GM18520 (cell line): ENCODE data around the gene SAT2.
A peak's percentile ranks its signal among the peaks of the same experiment; 100 is the strongest.

Experiments used
- ATAC-seq: cut with Tn5 transposase; IDR thresholded peaks from one replicate; pipeline ENCODE4 v1.9.1; 2021; ENCODE audit not compliant: unreplicated experiment

Gene SAT2

DNA sequence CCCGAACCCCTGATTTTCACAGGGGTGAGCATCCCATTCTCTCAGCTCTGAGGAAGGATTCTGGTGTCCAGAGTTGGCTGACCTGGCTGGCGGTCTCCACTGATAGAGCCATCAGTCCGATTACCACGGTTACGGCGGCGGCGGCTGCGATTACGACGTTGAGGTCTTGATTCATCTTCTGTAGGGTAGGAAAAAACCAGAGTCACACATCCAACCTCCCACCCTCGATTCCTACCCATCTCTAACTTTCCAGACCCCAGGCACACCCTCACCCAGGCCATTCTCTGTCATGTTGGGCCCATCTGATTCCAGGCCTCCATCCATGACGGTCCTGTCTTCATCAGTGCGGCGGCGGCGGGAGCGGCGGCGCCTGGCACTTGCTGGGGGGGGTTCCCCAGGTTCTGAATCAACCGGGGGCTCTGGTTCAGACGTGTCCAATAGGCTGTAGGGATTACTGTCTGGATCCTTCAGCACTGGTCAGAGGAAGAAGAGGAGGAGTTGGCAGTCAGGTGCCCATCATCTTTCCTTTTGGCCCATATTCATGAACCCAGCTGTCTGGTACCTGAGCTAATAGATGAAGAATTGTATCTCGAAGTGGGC lies 35.1 kb downstream of the SAT2 start:
- ATAC-seq: no peak

- ATAC-seq: no peak
Measured at GRCh38 chr17:7591596-7591995, 36.0 kb downstream of the SAT2 start.

- no peak for ATAC-seq
Measured at GRCh38 chr17:7590743-7591142, 36.9 kb downstream of the SAT2 start.

DNA sequence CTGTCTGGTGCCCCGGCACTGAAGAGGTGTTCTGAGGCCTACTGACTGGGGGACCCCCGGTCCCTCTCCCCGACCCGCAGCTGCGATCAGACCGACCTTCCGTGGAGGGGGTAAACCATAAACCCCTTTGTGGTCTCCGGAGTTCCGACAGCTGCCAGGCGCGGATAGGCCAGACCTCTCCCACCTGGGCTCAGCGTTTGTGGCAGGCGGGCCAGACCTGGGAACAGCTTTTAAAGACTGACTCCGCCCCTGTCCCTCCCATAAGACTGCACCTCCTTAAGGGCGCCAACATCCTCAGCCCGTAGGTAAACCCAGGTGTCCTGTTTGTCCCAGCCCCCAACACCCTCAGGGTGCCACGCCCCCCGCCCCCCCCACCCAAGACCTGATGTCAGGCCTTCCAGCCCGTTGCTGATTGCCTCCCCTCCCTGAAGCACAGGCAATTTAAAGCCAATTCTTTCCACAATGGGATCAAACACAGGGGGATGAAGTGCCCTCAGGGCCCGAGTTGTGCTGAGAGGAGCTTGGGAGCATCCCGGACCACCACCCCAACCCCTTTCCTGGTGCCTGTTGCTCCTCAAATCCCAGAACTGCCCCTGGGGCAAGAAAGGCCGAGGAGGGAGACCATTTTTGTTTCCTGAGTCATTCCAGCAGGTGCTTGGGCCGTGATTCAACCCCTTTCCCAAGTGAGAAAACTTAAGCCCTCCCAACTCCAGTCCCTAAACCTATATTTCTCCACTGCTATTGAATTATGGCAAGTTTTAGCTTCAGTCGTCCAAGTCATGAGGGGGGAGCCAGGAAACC lies 37.5 kb downstream of the SAT2 start, which contains the start of gene SOX15:
TSS of gene SOX15 (minus strand) at position 204 of the 801 bp plus-strand sequence. CDS start 418 bp downstream, outside the sequence.
- no peak for ATAC-seq

DNA sequence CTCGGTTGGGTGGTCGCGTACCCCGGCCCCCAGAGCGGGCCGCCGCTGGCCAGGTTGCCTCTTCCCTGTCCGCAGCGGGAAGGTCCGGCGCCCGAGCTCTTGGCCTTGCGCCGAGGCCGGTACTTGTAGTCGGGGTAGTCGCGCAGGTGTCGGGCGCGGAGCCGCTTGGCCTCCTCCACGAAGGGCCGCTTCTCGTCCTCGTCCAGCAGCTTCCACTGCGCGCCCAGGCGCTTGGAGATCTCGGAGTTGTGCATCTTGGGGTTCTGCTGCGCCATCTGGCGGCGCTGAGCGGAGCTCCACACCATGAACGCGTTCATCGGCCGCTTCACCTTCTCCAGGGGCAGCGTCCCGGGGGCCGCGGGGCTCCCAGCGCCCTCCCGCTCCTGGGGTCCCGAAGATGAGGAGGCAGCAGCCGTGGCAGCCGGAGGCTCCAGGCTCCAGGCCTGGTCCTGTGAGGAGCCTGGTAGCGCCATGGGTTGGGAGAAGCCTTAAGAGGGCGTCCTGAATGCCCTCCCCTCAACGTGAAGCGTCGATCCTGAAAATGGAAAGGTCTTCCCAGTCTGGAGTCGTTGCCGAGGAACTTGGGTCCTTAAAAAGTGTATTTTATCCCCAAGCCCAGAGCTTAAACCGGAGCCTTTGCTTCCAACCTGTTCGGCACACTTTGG lies 38.3 kb downstream of the SAT2 start:
- ATAC-seq: no peak

GRCh38 chr17:7588553-7589203 lies 38.9 kb downstream of the SAT2 start:
- no peak for ATAC-seq

- ATAC-seq: no peak
Measured at GRCh38 chr17:7587420-7588151, 40.0 kb downstream of the SAT2 start.

- ATAC-seq: no peak
Measured at GRCh38 chr17:7586673-7587419, 40.8 kb downstream of the SAT2 start.

- peak; percentile 61 for ATAC-seq
Measured at GRCh38 chr17:7583253-7584109, 44.1 kb downstream of the SAT2 start, which contains the start of gene MPDU1. Gene MPDU1 (plus strand): TSS chr17:7583852. CDS start chr17:7583863, 11 bp downstream.

- no peak for ATAC-seq
Measured at GRCh38 chr17:7582396-7583252, 45.0 kb downstream of the SAT2 start.

GRCh38 chr17:7580604-7581575 lies 46.7 kb downstream of the SAT2 start:
- ATAC-seq: no peak

GRCh38 chr17:7579834-7580603 lies 47.6 kb downstream of the SAT2 start:
- ATAC-seq: no peak

DNA sequence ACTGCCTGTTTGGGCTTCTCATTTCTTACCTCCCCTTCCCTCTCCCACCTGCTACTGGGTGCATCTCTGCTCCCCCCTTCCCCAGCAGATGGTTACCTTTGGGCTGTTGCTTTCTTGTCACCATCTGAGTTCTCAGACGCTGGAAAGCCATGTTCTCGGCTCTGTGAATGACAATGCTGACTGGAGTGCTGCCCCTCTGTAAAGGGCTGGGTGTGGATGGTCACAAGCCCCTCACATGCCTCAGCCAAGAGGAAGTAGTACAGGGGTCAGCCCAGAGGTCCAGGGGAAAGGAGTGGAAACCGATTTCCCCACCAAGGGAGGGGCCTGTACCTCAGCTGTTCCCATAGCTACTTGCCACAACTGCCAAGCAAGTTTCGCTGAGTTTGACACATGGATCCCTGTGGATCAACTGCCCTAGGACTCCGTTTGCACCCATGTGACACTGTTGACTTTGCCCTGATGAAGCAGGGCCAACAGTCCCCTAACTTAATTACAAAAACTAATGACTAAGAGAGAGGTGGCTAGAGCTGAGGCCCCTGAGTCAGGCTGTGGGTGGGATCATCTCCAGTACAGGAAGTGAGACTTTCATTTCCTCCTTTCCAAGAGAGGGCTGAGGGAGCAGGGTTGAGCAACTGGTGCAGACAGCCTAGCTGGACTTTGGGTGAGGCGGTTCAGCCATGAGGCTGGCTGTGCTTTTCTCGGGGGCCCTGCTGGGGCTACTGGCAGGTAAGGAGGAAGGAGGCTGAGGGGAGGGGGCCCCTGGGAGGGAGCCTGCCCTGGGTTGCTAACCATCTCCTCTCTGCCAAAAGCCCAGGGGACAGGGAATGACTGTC lies 48.4 kb downstream of the SAT2 start, which contains the start of gene CD68:
TSS of gene CD68 (plus strand) at position 638 of the 833 bp plus-strand sequence. CDS start at position 678, 40 bp downstream.
- ATAC-seq: no peak

DNA sequence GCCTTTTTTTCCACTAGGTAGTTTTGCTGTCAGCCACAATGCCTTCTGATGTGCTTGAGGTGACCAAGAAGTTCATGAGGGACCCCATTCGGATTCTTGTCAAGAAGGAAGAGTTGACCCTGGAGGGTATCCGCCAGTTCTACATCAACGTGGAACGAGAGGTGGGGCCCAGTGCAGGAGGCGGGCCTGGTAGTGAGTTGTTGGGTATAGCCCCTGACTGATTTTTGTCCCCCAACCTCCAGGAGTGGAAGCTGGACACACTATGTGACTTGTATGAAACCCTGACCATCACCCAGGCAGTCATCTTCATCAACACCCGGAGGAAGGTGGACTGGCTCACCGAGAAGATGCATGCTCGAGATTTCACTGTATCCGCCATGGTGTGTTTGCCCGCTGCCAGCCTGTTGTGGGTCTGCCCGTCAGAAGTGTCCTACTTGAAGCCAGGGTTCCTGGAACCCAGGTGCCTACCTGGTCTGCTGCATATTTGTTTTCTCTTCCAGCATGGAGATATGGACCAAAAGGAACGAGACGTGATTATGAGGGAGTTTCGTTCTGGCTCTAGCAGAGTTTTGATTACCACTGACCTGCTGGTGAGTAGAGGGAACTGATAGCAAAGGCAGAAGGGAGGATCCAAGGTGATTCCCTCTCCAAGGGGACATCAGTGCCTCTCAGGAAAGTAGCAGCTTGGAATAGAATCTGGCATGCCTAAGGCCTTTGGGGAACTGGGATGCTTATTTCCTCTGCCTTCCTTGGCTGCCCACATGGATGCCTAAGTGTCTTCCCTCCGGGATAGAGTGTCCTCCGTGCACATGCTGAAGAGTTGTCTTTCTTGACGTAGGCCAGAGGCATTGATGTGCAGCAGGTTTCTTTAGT lies 50.1 kb downstream of the SAT2 start:
- no peak for ATAC-seq
